GM21390 (cell line): ENCODE results near the gene HELZ.
A peak's percentile ranks its signal among the peaks of the same experiment; 100 is the strongest.

Experiments
- ATAC-seq: cut with Tn5 transposase; IDR thresholded peaks from one replicate; pipeline ENCODE4 v1.9.1; 2021; ENCODE audit not compliant: unreplicated experiment

HELZ gene

DNA sequence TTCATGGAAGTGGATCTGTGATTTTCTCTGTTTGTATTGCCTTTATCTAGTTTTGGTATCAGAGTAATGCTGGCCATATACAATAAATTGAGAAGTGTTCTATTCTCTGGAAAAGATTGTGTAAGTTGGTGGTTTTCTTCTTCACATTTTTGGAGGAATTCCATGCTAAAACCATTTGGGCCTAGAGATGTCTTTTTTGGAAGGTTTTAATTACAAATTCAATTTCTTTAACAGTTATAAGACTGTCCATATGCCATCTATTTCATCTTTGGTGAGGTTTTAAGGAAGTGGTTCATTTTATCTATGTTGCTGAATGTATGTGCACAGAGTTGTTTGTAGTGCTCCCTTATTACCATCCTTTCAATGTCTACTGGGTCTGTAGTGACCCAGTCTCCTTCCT lies 154.7 kb downstream of the HELZ start:
- ATAC-seq = no peak

DNA sequence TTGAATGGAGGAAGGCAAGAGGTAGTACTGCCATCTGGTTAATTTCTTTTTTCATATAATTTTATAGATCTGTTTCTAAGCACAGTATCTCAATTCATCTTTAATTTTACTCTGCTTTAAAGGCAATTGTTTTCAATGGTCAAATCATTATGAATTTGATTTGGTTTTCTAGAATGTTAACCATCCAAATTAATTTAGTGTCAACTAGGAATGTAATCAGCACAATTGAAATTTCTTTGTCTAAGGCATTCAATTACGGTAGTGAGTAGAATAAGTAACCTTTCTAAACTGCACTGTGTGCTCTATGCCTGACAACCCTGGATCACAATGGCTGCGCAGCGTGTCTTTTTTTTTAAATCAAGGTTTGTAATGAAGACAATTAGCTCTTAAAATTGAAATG lies 156.4 kb downstream of the HELZ start:
- no peak for ATAC-seq

DNA sequence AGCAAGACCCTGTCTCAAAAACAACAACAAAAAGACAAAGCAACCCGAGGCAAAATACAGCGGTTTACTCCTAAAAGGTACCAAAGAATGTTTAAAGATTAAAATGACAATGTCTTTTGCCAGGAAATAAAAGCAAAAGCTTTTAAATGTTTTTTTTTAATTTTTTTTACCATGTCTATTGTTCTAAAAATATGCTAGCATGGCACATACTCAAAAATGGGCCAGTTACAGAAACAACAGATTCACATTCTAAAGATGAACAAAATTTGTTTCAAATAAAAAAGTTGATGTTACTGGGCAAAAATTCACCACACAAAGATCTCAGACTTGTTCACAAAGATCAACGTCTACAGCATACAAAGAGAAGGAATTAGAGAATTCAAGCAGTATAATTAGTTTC lies 159.6 kb downstream of the HELZ start:
- no peak for ATAC-seq

DNA sequence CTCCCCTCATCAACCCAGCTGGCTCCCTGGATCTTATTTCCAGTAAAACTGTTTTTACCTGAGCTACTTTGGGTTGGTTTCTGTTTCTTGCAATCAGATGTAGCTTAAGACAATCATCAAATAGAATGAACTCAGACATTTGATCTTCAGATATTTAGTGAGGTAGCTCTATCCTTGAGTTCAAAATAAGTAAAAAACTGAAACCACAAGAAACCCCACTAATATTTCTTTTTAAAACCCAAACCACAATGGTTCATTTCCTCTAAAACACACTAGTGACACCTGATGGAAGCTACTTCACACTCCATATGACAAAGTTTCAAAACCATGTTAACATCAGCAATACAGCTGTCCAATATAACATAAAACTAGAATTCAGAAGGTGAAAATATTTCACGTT lies 162.9 kb downstream of the HELZ start:
- ATAC-seq = peak; percentile 87

DNA sequence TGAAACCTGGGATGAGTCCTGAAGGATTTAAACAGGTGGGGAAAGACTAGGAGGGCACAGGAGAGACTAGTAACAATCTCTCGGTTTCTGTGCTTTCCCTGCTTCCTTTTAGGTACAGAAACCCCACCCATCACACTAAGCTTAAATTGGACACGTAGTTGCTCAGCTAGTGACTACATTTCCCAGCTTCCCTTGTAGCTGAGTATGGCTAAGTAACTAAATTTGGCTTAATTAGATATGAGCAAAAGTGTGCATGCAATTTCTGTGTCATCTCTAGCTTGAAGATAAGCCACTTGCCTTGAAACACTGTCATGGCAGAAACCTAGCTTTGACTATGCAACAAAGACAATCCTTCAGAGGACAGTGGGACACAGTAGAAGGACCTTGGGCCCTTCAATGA lies 164.2 kb downstream of the HELZ start:
- no peak for ATAC-seq

DNA sequence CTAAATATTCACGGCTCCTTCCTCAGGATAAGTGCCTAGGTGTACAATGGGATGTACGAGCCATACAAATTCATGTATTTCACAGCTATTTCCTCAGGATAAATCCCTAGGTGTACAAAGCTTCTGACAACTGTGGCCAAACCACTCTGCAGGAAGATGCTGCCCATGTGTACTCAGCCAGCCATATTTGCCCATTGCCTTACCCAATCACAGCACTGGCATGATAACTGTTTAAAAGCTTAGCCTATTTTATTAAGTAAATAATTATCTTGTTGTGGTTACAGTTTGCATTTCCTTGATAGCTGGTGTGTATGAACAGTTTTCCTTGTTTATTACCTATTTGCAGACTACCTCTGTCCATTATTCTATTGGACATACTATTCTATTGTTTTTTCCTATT lies 165.5 kb downstream of the HELZ start:
- no peak for ATAC-seq

DNA sequence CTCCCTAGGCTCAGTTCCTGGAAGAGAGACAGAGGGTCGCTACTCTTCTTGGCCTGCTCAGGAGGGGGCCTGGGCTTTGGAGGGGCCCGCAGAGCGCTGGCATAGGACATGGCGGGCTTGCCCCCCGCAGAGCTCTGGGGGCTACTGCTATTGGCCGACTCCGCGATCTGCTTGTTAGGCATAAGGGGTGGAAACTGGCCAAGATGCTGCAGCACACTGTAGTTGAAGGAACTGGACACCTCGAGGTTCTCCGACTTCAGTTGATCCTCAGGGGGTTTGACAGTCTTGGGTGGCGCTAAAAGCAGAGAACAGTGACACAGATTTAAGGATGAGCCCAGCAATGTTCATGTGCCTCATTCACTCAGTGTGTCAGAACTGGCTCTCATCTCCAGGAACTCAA lies 166.7 kb downstream of the HELZ start:
- ATAC-seq = no peak

DNA sequence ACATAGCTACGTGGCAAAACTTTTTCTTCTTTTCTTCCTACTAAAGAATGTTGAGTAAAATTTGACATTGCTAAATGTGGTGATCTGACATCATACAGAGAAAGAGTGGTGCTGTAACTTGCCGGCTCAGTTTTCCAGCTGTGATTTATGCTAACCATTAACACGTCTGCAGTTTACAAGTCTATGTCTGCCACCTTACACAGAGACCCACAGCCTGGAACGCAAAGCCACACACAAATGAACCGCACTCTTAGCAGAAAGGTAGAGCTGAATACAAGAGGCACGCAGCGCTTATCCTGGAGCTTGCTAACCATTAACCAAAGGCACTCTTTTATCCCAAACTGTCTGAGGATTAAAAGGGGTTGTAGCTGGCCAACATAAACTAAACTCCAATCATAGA lies 168.7 kb downstream of the HELZ start:
- ATAC-seq = no peak

DNA sequence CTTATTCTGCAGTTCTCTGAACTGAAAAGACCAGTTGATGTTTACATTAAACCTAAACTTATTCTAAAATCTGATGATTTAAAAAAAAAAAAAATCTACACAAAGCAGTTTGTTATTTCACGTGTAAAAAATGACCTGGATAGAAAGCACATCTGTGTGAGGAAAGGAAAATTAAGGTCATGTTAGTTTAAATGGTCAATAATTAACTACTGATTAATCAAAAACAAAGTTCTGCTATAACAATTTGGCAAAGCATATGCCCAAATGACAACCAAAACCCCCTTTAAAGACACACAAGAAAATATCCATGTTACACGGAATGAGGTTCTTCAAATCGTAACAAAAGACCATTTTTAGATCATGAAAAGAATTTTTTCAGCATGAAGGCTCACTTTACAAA lies 170.2 kb downstream of the HELZ start:
- no peak for ATAC-seq

DNA sequence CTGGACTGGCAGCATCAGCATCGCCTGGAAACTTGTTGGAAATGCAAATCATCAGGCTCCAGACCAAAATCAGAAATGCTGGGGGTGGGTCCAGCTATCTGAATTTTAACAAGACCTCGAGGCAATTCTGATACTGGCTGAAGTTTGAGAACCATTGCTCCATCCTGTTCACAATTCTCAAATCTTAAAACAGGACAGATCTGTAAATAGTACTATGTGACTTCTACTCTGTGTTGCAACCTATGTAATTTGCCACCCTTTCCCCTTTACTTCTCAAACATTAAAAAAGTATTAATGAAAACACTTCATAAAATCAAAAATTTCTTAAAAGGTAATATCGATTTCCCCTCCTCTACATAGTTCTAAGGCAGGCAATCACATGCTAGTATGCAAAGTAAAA lies 172.1 kb downstream of the HELZ start:
- no peak for ATAC-seq

DNA sequence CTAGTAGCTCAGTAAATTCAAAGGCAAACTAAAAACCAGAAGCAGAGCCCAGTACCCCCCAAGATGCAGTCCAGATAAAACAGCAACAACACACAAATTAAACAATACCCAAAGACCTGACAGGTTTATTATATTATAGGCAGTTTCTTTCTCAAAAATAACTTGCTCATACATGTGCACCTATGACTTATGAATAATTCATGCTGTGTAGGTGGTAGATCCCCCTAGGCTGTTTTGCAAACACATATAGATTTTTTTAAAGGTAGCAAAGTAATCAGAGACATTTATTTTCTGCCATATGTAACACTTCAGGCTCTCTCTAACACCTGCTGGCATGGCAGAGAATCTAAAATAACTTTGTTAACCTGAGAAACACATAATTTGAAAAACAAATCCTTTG lies 173.4 kb downstream of the HELZ start:
- ATAC-seq = no peak

DNA sequence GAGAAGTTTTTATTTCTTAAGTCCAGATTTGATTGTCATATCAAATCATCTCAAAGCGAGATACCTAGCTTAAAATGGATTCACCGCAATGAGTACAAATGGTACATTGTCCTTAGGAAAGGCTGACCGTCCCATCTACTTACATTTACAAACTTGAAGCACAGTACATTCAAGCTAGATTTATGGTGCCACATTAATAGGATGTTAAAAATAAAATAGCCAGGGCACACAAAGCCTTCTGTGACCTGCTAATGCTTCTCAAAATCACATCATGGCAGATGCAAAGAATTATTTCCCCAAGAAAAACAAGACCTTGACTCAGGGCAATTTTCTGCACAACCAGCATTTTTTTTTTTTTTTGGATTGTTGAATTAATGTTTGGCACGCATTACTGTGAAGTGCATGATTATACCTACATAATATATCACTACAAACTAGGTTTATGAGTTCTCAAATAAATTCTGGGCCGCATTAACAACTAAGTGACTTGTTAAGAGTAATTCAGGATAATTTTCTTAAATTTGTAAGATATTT lies 175.3 kb downstream of the HELZ start:
- no peak for ATAC-seq

DNA sequence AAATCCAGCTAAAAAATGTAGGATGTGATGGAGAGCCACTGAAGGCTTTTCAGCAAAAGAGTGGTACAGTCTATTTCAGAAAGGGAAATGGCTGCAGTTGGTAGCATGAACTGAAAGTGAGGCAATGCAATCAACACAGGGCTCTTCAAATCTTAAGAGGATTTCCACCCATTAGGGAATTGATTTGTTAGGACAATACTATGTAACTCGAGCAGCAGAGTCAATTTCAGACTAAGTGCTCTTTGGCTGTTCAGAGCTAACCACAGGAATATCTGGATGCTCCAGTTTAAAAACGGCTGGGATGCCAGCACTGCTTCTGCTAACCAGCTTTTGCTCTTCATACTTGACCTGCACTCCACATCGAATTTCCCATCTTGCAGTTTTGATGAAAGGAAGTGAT lies 176.0 kb downstream of the HELZ start:
- ATAC-seq = no peak

DNA sequence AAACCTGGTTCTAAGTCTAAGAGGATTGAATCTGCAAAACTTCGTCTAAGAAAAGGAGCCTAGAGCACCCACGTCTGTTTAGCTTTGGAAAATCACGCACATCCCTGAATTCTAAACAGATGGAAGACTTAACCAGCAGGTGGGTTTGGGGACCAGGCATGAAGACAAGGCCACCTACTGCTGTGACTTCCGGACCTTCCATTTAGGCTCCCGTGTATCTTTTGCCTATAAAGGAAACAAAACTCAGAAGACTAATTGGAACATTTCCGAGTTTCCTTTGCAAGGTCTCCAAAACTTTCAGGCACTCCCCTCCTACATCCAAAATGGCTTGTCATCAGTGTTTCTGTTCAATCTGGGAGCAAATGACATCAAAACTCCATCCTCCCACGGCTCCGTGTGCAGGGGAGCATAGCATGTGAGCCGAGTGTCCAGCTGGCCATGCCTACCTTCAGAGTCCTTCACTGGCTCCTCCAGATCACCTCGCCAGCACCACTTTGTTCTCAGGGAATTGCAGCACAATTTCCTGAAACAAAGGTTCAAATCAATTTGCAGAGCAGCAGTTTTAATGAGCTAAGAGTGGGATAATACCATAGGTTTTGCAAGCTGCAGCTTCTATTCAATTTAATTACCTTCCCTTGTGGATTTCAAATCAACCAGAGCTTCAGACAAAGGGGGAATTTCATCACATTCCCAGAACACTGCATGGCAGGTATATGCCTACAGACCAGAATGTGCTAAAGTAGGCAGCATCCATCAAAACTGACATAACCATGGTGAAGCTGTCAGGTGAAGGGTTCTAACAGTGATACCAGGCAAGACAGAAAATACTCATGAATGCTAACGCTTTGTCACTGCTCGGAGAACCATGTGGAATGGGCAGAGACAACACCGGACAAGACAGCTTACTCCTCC lies 177.2 kb downstream of the HELZ start:
- no peak for ATAC-seq

DNA sequence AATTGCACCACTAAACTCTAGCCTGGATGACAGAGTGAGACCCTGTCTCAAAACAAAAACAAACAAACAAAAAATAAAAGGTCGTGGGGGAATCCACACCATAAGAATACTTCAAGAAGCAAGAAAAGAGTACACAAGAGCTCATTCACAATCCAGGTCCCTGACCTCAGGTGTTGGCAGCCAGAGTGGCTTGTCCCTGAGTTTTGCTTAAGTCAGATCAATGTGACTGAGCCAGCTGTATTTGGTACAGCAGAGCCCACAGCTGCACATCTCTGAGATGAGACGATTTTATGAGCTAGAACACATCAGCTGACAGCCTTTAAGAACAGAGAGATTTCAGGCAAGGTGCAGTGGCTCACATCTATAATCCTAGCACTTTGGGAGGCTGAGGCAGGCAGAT lies 178.3 kb downstream of the HELZ start:
- ATAC-seq = no peak

DNA sequence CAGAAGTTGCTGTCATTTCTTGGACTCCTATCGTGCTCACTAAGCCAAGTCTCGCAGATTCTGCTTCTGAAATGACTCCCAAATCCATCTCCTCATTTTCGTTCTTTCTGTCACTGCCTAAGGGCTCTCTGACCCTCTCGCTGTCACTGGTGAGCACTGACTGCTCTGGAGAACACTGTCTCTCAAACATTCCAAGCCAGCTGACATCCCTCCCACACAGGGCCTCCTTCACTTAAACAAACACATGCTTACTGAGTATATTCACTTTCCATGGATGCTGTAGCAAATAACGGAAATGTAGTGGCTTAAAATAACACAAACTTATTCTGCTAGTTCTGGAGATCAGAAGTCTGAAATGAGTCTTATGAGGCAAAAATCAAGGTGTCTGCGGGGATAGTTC lies 181.9 kb downstream of the HELZ start:
- no peak for ATAC-seq

DNA sequence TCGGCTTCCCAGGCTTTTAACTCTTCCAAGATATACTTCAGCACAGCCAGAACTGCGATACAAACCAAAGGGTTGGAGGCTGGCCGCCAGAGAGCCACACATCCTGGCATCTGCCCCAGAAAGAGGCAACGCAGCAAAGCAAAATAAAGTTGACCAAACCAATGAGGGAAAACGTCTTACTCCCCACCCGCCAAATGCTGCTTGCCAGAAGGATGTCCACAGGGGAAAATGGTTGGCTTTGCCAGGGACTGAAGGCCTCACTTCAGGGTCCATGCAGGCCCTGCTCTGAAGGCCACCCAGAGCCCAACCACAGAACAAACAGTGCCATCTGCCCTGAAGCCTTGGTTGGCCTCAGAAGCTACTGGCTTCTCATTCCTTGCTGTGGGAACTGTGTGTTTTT lies 185.6 kb downstream of the HELZ start:
- no peak for ATAC-seq

DNA sequence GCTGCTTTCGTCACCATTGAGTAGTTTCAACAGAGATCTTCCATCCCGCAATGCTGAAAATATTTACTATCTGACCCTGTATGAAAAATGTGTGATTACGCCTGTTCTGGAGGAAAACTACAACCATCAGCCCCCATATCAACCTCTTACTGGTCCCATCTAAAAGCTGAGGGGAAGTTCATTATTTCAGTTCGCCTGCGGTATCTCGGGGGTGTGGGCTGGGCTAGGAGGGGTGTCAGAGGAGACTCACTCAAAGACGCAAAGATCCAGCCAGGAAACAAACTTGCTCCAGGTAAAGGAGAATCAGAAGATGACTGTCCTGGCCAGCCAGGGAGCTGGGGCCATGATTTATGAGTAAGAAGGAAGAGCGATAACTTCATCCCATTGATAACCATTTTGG lies 187.0 kb downstream of the HELZ start:
- no peak for ATAC-seq

DNA sequence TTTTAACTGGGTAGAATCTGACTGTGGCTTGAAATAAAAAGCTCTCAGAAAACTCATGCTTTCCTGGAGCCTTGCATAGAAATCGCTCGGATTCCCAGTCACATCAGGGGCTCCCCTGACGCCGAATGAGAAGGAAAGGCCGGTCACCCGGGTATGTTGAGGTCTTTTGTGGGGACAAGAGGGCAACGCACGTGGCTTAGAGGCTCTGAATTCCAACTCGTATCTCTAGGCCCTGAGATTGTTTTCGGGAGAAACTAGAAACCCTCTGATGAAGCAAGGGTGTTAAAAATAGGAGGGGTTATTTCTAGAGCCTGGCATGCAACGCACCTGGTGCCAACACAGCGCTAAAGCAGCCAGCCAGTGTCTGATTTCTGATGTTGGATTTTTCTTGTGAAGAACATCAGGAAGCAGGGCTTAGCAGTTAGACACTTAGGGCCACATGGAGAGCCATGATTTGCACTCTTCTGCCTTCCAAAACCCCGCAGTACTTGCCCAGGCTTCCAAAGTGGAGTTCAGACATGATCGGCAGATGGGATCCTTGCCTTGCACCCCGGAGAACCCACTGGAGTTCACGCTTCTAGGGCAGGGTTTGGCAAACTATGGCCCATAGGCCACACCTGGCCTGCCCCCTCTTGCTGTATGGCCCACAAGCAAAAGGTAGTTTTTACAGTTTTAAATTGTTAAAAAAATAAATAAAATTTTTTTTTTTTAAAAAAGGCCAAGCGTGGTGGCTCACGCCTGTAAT lies 188.1 kb downstream of the HELZ start:
- no peak for ATAC-seq

DNA sequence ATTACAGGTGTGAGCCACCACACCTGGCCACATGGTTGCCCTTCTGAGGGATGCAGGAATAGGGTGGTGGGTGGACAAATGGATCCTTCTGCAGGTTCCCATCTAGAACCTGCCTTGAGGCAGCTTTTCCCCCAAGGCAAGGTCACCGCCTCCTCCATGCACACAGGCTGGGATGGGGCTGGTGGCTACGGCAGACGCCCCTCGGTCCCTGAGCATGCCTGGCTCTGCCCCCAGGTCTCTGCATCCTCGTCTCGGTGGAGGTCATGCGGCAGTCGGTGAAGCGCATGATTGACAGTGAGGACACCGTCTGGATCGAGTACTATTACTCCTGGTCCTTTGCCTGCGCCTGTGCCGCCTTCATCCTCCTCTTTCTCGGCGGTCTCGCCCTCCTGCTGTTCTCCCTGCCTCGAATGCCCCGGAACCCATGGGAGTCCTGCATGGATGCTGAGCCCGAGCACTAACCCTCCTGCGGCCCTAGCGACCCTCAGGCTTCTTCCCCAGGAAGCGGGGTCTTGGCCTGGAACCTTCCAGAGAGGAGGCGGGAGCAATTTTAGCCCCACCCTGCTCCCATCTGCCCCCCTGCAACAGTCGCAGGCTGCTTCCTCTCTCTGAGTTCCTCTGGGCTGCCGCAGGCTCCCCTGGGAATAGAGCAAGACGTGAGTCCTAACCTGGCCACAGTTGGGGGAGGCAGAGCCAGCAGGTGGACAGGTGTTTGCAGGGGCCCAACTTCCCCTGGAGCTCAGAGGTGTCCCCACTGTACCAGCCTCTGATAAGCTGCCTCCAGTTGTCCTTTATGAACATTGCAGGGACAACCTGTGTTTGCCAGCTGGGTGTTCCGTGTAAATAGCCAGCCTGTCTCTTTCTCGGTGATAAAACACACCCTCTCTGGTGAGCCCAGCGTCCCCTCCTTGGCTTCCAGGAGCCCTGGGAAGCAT lies 188.9 kb downstream of the HELZ start:
- ATAC-seq = no peak

DNA sequence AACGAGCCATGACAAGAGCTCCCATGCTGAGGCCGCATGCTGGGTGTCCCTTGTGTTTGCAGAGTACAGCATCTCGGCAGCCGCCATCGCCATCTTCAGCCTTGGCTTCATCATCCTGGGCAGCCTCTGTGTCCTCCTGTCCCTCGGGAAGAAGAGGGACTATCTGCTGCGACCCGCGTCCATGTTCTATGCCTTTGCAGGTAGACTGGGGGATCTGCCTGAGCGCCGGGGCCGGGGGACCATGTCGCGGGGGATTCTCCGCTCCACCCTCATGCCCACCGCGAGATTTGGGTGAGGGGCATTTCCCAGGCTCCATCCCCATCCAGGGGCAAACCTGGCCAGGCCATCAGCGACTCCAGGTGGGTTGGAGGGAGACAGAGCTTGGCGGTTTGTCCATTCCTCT lies 190.0 kb downstream of the HELZ start:
- ATAC-seq = no peak
